Measurements from ENCODE around the gene LRIT3.
A peak's percentile ranks its signal among the peaks of the same experiment; 100 is the strongest.
"Not testable (repeated sequence)": the region's sequence is repeated elsewhere in the genome, so short reads cannot be mapped to it uniquely, and the experiment has no call there.

Gene LRIT3

DNA sequence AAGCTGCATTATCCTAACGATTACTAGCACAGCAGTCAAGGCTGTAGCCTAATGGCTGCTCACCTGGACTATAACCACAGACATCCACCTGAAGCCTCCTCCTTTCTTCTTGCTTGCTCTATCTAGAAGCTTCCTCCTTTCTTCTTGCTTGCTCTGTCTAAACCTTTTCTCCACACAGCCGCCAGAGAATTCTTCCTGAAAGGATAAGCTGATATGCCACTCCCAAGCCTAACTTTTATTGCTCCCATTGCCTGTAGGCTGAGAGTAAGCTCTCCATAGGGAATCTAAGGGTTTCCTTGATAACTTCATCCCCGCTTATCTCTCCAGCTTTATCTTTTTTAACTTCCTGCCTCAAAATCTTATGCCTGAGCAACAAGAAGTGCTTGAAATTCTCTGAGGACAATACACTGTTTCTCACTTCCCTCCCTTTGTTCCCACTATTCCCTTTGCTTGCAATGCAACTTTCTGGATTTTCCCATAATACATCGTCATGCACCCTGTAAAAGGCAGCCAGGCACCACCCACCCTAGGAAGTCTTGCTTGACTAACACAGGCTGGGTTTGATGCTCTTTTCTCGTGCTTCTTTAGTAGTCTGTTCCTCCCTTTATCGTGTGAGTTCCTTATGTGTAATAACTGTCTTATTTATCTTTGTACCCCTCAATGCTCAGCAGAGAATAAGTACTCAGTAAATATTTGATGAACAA lies 1.4 kb upstream of the LRIT3 start:
- no peak for DNase-seq

DNA sequence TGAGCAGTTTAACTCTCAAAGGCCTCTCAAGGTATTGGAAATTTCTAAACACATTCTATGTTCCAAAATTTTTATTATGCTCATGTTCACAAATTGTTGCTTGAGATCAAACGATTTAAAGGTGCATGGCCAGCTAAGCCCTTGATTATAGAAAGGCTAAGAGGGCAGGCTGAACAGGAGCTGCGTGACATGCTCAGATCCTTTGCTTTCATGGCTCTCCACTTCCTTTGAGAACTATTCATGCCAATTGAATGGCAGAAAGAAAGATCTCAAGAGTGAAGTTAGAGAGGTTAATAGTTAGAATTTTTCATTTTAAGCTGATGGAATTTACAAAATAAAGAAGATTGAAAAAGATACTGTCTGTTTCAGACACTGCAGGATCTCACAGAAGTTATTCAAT lies 594 bp downstream of the LRIT3 start:
- DNase-seq = no peak

DNA sequence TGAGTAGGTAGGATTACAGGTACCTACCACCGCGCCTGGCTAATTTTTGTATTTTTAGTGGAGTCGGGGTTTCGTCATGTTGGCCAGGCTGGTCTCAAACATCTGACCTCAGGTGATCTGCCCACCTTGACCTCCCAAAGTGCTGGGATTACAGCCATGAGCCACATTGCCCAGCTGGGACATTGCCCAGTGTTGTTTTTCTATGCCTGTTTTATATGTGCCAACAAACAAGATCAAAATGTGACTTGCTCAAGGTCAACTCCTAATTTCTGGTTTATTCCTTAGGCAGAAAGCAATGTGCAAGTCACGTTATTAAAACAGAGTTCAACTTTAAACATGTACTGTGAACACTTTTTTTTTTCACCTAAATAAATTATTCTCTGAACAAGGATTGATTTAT lies 2.7 kb downstream of the LRIT3 start:
- DNase-seq = no peak

DNA sequence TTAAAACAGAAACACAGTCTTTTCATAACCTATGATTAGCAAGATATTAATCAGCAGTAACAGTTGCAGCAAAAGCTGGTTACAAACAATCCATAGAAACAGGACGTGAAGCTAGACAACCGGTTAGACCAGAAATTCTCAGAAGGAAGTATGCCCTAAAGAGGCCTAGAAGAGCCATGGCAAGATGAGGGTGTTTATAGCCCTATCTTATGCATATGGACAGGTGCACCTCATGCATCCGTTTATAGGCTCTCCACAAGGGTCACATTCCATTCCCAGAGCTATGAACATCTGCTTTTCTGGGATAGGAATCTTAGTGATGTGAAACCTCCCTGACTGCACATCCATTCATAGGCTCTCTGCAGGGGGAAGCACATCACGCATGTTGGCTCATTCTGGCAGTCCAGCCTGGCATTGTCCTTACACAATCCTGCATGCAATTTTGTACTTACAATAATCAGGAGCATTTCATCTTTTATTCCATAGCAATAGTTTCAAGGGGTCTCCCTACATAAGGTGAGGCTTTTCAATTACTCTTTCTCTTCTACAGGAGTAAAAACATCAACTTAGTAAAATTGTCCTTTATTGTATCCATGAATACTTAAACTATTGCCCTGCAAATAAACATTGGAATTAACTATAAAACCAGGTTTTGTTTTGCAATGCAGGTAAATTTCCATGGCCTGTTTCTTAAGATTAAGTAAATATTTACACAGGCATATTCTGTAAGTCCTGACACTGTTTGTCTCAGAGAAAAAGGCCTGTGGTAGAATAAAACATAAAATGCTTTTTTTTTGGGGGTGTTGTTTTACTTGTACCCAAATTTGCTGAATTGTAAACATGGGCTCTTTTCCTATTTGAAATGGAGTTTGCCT lies 11.8 kb downstream of the LRIT3 start:
- DNase-seq = not testable (repeated sequence)

DNA sequence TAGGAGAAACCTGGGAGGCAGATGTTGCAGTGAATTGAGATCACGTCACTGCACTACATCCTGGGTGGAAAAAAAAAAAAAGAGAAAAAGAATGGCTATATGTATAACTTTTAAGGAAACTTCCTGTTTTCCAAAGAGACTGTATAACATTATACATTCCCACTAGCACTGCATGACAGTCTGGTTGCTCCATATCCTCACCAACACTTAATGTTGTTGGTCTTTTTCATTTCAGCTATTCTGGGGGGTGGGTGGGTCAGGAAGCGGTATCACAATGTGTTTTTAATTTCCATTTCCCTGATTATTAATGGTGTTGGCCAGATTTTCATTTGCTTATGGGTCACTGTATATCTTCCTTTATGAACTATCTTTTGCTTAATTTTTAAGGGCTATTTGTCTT lies 13.4 kb downstream of the LRIT3 start:
- DNase-seq = no peak

DNA sequence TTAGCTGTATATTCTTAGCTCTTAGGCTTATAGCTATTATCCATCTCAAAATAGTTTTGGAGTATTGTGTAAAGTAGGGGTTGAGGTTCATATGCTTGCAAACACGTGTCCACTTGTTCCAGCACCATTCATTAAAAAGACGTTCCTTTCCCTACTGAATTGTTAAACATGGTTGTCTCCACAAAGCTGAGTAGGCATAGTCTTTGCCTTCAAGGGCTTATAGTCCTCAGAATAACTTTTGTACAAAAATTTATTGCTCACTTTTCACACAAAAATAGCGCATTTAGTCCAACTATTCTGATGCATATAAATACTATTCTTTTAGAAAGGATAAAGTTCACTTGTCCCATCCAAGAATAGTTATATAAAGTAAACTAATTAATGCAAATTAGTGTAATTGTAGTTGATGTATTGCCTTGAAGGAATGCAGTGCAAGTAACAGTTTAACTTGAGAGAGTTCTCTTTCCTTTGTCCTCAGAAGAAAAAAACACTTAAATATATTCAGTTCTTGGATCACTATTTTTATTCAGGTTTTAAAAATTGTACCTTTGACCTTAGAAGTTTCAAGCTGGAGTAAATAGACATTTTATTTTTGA lies 14.1 kb downstream of the LRIT3 start:
- DNase-seq = no peak

DNA sequence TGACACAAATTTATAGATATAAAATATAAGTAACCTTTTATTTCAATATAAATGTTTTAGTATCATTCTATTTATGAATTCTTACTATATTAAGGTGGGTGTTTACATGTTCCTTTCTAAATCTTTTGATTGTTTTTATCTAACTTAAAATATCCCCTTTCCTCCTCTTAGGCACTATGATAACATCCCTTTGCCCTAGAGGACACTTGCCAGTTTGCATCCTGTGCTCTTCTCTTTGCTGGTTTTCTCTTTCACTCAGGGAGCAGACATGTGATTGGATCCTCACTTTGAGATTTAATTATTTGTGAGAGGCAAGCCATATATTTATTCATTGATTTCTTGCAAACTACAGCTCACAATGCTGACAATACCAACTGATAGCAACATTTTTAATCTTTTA lies 16.2 kb downstream of the LRIT3 start:
- no peak for DNase-seq

DNA sequence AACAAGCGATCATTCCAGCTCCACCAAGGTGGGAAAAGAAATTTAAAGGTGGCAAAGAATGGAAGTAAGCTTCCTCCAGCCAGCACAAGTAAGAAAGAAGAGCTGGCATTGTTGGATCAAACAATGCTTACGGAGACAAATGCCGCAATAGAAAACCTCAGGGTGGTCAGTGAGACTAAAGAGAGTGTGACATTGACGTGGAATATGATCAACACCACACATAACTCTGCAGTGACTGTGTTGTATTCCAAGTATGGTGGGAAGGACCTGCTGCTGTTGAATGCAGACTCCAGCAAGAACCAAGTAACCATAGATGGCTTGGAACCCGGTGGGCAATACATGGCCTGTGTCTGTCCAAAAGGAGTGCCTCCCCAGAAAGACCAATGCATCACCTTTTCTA lies 22.2 kb downstream of the LRIT3 start:
- no peak for DNase-seq

DNA sequence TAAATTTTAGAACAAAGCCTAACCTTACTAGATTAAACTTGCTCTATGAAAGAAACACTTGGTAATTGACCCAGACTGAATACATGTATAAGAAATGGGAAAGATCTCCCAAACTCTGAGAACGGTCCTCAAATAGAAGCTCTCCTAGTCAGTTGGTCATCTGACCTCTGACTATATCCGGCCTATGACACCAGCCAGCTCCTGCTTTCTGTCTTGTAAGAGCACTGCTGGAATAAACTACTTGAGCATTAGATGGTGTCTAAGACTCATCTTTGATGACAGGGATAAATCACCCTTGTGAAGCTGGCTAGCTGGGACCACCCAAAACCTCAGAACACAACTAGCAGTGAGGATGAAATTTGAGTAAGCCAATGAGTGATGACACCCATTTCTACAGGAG lies 24.2 kb downstream of the LRIT3 start:
- no peak for DNase-seq

DNA sequence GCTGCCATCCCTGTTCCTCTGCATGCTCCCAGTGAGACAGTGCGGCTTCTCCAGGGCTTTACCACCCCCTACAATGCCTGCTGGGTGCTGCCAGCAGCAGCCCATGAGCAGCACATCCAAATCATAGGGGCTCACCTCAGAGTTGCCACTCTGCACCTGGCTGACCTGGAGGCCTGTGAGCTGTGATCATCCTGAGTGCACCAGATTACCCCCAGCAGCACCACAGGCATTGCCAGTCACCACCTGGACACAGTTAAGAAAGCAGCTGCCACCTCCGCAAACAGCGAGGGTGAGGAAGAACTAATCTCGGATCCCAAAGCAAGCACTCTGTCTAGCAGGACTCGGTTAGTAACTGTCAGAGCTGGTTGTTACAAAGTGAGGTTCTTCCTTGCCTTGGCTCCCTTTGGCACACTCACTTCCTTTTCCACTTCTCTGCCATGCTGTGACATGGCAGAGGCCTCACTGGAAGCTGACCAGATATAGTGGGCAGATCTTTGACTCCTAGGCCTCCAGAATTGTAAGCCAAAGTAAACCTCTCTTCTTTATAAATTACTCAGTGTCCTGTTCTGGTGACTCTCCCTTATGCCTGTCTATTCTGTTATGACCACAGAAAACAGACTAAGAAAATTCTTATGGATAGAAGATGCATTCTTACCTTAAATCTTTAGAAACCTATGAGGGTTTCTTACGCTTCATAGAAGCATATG lies 25.2 kb downstream of the LRIT3 start:
- DNase-seq = no peak

DNA sequence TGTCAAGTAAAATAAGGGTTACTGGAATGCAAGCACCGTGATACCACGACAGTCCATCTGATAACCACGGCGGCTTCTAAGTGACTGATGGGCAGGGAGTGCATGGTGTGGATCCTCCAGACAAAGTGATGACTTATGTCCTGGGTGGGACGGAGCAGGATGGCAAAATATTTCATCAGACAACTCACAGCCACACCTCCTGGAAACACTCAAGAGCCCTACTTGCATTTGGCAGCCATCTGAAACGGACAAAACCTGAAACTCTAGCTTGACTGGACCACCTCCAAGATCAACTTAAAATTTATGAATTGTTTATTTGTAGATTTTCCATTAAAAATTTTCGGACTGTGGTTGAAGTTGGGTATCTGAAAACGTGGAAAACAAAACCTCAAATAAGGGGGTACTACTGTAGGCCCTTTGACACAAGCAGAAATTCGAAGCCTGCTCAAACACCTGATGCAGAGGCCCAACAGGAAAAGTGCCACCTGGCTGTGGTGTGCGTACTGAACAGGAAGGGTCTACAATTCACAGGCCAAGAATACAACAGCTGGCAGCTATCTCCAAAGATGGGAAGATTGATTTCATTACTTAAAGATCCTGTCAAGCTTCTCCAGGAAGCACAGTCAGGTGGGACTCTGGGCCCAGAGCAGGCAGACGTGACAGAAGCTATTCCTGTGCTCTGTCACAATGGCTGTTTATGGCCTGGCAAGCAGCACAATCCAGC lies 26.0 kb downstream of the LRIT3 start:
- DNase-seq = no peak

DNA sequence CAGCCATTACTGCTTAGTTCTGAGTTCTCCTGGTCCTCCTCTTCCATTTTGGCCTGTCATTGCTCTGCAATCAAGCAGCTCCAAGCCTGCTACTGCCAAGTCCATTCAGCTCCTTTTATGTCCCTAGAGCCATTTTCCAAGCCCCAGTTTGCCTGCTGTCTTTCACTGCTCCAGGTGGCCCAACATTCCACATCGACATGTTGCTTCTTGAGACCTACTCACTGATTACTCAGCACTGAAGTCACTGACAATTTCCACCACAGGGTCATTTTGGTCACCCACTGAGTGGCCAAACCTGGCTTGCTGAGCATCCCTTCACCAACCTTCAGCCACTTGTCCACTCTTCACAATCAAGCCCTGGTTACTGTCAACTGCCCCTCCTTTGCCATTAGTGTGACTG lies 27.2 kb downstream of the LRIT3 start:
- no peak for DNase-seq

DNA sequence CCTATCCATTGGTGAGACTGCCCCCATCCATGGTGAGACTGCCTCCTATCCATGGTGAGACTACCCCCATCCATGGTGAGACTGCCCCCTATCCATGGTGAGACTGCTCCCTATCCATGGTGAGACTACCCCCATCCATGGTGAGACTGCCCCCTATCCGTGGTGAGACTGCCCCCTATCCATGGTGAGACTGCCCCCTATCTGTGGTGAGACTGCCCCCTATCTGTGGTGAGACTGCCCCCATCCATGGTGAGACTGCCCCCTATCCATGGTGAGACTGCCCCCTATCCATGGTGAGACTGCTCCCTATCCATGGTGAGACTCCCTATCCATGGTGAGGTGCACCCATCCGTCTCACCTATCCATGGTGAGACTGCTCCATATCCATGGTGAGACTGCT lies 27.6 kb downstream of the LRIT3 start:
- not testable (repeated sequence) for DNase-seq

DNA sequence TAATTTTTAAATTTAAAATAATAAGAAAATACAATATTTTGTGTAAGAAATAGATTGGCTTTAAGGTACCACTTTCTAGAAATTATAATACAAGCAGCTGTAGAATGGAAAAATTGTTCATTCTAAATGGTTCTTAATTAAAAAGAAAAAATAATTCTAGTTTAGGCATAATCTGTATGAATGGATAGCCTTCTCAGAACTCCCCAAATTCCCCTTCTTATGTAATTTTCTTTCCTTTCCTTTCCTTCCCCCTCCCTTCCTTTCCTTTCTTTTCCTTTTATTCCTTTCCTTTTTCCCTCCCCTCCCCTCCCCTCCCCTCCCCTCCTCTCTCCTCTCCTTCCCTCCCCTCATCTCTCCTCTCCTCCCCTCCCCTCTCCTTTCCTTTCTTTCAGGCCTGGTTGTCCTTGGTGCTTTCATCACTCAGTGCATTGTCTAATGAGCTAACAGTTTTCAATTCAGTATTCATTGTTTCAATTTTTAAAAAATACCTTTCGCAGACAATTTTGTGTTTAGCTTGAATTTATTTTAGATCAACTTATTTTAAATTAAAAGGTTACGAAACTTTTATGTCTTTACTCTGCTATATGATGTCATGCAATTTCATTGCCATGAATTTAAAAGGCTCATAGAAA lies 28.8 kb downstream of the LRIT3 start:
- no peak for DNase-seq

DNA sequence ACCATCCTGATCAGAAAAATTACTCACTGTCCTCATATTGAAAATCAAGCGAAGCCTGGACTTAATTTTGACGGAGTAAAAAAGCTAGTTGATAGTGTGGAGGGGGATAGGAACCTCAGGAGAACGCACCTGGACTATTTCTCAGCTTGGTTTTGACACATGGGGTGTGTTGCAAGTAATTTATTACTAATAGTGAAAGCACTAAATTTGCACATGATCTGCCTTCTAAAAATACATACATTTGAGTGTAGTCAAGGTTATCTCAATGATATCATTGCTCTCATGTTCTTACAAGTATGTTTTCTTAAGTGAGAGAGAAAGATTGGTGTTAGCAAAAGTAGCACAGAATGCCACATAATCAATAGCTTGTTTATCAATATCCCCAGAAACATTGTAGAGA lies 29.5 kb downstream of the LRIT3 start:
- no peak for DNase-seq

DNA sequence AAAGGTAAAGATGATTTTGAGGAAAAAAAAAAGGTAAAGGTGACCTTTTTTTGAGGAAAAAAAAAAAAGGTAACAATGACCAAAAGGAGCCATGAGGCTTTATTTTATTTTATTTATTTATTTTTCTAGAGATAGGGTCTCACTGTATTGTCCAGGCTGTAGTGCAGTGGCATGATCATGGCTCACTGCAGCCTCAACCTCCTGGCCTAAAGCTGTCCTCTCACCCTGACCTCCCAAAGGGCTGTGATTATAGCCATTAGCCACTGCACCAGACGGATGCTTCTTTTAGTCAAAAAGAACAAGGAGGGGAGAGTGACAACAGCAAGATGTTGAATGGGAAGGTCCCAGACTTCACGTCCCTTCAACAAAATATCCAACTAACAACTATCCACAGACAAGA lies 30.4 kb downstream of the LRIT3 start:
- DNase-seq = no peak

DNA sequence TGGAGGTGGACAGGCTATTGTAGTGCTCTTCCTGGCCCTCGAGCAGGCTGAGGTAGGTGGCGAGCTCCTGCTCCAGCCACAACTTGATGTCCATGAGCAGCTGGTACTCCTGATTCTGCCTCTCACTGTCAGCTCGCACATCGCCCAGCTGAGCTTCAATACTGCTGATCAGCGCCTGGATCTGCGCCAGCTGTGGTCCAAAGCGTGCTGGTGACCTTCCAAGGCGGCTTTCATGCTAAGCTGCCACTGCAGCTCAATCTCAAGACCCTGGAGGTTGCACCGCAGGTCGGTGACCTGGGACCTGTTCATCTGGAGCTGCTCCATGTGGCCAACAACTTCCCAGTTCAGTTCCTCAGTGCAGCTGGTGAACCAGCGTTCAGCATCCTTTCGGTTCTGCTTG lies 31.2 kb downstream of the LRIT3 start:
- peak in 1 of 56 donors; percentile 0 for DNase-seq

DNA sequence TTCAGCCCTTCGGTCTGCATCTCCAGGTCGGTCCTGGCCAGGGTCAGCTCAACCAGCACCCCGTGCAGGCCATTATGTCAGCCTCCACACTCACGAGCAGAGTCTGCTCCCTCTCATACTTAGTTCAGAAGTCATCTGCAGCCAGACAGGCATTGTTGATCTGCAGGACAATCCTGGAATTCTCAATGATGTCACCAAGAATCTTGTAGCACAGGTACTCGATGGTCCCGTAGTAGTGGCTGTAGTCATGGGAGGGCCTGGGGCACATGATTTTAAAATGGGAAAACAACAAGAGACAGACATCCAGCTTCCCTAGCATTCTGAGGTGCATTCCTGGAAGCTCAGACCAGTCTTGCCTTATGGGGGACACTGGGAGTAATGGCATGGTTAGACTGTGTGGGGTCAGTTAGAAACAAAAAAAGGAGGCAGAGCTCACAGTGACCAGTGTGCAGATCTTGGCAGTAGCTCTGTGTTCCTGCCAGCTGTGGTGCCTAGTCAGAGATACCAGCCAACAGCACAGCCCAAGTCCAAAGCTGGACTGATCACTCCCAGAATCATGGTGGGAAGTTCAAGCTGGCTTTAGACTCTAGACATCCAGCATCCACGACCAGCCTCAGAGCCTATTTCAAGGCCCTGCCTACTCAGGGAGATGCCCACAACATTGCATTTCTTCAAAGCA lies 31.9 kb downstream of the LRIT3 start:
- no peak for DNase-seq

DNA sequence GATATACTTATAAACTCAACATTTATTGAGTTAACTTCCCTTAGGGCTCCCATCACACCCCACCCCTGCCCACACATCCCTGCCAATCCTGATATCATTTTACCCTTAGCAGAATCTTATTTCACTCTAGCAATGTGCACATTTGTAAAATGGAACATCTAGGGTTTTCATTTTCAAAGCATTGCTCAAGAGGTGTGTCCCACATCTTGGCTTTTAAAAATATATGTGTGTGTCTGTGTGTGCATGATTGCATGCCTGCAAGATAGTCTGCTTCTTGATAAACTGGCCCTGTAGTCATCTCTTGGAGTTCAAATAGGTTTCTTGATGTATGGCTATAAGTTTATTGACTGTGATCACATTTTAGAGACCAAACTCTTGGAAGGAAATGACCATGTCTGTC lies 38.4 kb downstream of the LRIT3 start:
- no peak for DNase-seq

DNA sequence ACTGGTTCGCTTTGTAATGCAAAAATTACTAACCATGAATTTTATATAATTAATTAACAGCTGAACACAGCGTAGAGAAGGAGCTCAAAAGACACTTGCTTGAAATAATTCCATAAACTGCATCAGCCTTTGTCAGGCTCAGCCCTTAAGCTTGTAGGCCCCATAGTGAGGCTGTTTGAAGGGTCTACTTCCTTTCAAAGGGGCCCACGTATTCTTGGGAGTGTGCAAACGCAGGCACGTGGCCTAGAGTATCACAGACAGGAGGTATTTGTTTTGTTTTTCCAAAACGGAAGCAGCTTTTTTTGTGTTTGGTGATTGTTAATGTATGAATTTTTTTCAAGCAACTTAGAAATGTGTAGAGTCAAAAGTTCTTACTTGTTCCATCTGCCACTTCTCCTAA lies 39.2 kb downstream of the LRIT3 start:
- no peak for DNase-seq
